HG03565 (cell line): ENCODE measurements around the gene SPATS2.

Experiments used
- ATAC-seq: cut with Tn5 transposase; IDR thresholded peaks from one replicate; pipeline ENCODE4 v1.9.1; 2021; ENCODE audit warnings: mild to moderate bottlenecking, moderate library complexity; ENCODE audit not compliant: unreplicated experiment

Gene SPATS2

GRCh38 chr12:49458816-49459215 lies 91.6 kb downstream of the SPATS2 start:
- ATAC-seq = no peak

GRCh38 chr12:49461221-49461620 lies 94.0 kb downstream of the SPATS2 start:
- ATAC-seq = no peak

DNA sequence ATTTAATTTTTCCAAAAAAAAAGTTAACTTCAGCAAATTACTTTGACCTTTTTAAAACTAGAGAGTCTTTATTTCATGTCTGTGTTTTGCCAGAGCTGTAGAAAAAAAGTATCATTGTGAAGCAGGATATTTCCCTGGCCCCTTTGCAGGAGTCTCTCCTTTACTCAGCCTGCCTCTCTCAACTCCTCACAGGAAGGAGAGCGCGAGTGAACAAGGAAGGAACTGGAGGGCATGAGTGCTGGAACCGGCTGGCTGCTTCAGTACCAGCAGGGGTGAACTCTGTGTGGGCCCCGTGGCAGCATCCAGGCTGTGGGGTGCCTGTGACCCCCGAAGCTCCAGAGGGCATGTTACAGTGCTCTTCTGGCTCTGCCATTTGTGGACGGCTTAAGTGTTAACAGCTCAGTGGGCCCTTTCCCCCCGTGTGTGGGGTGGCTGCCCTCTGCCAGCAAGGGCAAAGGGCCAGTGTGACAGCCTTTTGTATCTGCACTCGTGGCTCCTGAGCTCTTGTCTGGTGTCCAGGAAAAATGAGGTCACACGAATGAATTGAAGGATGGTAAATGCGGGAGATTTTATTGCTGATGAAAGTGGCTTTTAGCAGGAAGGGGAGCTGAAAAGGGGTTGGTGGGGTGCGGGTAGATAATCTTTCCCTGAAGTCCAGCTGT lies 95.0 kb downstream of the SPATS2 start:
- ATAC-seq = no peak

- no peak for ATAC-seq
Observed at GRCh38 chr12:49465132-49465531, 97.9 kb downstream of the SPATS2 start.

DNA sequence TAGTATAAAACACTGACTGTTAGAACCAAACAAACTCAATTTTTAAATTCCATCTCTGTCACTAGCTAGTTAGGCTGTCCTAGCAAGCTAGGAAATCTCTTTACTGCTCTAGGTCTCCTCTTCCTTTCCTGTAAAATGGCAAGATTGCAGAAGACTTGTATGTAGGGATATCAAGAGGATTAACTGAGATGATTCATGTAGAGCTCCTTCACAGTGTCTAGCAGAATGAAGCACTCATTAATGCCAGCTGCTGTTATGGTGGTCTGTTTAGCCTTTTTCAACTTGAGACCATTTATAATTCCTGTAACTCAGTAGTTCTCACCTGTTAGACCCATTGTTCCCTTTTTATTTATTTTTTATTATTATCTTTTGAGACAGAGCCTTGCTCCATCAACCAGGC lies 103.7 kb downstream of the SPATS2 start:
- no peak for ATAC-seq

DNA sequence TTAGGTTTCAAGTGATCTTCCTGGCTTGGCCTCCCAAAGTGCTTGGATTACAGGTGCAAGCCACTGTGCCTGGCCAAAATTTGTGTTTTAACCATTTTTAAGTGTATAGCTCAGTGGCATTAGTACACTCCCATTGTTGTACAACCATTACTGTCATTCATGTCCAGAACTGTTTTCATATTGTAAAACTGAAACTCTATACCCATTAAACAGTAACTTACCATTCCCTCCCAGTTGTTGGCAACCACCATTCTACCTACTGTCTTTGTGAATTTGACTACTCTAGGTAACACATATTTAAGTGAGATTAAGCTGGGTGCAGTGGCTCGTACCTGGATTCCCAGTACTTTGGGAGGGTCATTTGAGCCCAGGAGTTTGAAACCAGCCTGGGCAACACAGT lies 104.3 kb downstream of the SPATS2 start:
- no peak for ATAC-seq

GRCh38 chr12:49476091-49476490 lies 108.8 kb downstream of the SPATS2 start:
- ATAC-seq = no peak

DNA sequence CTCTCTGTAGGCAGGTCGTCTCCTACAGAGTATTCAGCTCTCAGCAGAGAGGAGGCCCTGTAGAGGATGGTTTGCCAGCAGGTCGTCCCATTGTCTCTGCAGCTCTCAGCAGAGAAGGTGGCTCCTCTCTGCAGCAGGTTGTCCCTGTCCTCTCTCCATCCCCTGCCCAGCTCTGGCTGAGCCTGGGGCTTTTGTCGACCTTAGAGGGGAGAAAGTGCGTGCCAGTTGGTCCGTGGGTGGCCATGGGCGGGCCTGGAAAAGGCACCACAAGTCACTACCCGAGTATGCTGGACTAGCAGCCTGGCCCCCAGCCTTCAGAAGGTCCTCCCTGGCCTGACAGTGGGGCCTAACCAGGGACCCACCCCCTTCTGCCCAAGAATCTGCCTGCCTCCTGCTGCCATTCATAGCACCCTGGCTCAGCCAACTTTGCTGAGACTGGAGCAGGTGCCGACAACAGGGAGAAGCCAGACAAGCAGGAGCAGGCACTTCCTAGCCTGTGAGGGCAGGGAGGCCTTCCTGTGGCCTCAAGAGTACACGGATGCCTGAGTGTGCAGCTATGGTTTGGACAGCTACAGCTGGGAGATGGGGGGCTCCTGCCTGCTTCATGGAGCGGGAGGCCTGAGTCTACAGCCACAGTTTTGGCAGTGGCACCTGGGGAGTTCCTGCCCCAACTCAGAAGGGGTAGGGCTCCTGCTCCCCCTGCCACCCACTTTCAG lies 111.8 kb downstream of the SPATS2 start:
- no peak for ATAC-seq

DNA sequence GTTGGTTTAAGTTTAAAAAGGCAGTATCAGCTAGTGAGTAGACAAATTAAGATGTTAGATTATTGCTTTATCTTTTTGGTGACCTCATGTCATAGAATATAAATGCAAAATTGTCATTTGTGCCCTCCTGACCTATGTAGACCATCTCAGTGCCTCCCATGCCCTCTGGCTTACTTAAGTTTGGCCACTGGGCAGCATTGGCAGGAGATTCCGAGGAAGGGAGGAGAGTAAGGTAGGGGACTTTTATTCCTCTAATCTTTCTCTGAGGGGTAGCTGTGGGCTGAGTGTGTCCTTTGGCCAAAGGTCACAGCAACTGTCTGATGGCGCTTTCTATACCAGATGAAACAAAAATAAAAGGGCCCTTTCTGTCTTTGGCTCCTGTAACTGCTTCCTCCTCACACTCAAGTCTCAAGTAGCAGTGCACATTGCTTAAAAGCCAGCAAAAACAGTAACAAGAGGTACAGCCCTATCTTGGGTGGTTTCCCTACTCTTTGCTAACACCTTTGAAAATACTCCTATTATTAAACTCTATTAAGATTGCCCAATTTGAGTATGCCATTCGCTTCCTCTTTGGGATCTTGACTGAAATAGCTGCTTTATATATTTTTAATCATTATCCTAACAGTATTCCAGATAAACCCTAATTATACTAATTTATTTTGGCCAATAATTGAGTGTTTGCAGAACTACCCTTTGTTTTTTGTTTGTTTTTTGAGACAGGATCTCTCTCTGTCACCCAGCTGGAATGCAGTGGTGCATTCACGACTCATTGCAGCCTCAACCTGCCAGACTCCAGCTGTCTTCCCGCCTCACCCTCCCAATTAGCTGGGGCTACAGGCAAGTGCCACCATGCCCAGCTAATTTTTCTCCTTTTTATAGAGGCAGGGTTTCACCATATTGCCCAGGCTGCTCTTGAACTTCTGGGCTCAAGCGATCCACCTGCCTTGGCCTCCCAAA lies 115.1 kb downstream of the SPATS2 start:
- ATAC-seq = no peak

DNA sequence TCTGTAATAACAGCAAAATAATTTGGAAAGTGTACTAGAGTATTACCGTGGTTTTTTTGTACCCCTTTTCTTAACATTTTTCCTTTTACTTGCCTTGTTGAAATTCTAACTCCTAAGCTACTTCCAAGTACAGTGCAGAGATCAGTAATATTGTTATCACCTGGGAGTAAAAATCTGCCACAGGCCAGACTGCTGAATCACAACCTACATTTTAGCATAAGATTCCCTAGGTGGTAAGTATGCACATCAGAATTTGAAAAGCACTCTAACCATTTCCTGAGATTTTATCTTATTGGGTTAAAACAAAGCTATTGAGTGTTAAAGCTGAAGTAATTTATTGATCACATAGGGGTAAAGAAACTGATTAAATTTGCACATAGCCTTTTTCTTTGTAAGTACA lies 116.4 kb downstream of the SPATS2 start:
- ATAC-seq = no peak

DNA sequence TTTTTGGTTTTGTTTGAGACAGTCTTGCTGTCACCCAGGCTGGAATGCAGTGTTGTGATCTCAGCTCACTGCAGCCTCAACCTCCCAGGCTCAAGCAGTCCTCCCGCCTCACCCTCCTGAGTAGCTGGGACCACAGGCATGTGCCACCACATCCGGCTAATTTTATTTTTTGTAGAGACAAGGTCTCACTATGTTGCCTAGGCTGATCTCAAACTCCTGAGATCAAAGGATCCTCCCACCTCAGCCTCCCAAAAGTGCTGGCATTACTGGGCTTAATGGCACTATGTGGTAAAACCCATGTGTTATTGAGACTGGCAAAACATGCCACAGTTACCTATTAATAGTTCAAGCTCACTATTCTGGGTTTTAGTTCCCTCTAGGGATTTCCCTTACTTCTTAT lies 120.3 kb downstream of the SPATS2 start:
- ATAC-seq = no peak

DNA sequence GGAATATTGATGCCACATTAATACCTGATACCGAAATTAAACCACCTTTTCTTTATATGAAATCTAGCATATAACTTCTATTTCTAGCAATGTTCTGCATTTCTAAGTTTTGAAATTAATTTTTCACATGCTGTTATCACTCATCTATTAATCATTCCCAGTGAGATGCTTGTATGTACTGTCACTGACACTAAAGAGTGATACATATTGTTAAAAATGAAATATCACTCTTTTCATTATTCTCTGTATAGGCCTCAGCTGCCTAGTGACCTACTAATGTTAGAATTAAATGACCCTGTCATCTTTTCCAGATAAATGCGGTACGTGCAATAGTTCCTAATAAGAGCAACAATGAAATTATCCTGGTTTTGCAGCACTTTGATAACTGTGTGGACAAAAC lies 121.9 kb downstream of the SPATS2 start:
- ATAC-seq = no peak

GRCh38 chr12:49489720-49490119 lies 122.5 kb downstream of the SPATS2 start:
- ATAC-seq = no peak

- no peak for ATAC-seq
Observed at GRCh38 chr12:49491823-49492222, 124.6 kb downstream of the SPATS2 start.

- ATAC-seq = no peak
Observed at GRCh38 chr12:49493900-49494299, 126.6 kb downstream of the SPATS2 start.

GRCh38 chr12:49496417-49497360 lies 129.4 kb downstream of the SPATS2 start:
- no peak for ATAC-seq

DNA sequence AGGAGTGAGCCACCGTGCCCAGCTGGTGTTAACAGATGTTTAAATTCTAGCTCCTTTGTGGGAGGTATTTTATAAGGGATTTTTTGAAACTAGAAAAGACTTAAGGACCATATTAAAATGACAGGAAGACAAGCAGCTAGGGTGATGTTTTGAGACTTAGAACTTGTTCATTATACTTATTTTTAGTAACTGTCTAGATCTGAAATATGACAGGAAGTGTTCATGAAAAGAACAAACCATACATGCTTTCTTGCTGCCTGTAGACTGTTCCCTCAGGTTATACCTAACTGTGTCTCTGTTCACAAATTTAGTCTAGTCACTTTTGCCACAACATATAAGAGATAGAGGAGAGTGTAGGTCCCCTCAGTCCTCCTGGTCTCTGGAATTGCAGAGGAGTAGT lies 134.6 kb downstream of the SPATS2 start:
- ATAC-seq = no peak

DNA sequence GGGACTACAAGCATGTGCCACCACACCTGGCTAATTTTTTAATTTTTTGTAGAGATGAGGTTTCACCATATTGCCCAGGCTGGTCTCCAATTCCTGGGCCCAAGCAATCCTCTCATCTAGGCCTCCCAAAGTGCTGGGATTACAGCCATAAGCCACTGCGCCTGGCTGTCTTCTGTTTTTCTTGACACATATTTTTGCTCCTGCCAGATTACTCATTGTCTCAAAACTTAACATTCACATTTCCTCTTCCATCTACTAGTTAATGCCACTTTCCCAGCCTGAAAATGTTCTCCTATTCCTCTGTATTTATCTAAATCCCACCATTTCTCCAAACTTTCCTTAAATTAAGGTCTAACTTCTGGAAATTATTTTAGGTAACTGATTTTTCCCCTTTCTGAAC lies 135.3 kb downstream of the SPATS2 start:
- no peak for ATAC-seq

GRCh38 chr12:49503674-49504180 lies 136.5 kb downstream of the SPATS2 start:
- ATAC-seq = no peak

DNA sequence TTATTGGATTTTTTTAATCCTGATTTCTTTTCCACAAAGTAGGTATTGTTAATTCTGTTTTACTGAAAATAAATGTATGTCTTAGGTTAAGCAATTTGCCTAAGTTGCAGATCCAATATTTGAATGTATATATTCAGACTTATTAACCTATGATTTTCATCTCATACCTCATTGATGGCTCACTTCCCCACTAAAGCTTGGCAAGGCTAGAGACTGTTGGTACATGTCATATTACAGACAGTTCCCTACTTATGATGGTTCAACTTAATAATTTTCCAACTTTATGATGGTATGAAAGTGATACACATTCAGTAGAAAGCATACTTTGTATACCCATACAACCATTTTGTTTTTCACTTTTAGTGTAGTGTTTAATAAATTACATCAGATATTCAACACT lies 138.4 kb downstream of the SPATS2 start:
- no peak for ATAC-seq
